CD4-positive, alpha-beta T cell treated with Interleukin-4 for 1 hour (primary cell): Measurements from ENCODE around the gene SETMAR.

Experiments
- DNase-seq, 2 donors: peaks; one replicate each; pipeline ENCODE4 v3.0.0-alpha.2; 2020 to 2022

The SETMAR gene

GRCh38 chr3:4355401-4356219, 52.4 kb downstream of the SETMAR start:
- DNase-seq: no peak

- no peak for DNase-seq
These were observed 53.0 kb downstream of the SETMAR start for GRCh38 chr3:4356220-4356540.

DNA sequence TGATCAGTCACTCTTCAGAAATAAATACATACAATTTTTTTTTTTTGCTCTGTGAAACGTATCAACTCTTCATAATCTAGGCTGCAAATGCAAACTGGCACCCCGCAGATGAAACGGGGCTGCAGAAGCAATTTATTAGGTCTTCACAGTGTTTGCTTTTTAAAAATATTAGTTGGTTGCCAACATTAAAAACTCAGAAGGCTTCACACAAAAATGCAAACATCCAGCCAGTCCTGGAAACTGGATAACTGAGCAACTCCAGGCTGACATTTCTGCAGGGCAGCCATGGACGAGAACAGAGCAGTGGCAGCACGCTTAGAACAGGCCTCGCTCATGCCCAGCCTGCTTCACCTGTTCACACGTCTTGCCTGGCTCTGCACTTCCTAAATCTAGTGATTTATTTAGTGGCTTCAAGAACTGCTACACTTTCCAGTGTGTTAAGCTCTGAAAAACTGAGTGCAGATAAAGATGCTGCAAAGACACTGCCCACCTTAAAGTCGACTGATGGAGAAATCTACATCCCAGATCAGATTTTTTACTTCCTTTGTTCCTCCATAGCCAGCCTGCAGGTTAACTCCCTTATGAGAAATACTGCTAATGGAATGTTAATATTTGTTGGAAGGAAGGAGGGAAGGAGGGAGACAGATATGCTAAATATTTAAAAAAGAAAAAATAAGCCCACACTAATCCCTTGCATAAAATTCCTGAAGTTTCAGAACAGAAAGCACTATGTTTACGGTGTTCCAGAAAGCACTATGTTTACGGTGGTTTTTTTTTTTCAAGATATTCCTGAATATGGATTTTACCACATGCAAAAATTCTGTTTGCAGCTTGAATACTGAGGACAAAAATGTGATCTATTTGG, 53.6 kb downstream of the SETMAR start:
- no peak for DNase-seq

GRCh38 chr3:4358273-4358672, 55.1 kb downstream of the SETMAR start:
- DNase-seq: no peak

DNA sequence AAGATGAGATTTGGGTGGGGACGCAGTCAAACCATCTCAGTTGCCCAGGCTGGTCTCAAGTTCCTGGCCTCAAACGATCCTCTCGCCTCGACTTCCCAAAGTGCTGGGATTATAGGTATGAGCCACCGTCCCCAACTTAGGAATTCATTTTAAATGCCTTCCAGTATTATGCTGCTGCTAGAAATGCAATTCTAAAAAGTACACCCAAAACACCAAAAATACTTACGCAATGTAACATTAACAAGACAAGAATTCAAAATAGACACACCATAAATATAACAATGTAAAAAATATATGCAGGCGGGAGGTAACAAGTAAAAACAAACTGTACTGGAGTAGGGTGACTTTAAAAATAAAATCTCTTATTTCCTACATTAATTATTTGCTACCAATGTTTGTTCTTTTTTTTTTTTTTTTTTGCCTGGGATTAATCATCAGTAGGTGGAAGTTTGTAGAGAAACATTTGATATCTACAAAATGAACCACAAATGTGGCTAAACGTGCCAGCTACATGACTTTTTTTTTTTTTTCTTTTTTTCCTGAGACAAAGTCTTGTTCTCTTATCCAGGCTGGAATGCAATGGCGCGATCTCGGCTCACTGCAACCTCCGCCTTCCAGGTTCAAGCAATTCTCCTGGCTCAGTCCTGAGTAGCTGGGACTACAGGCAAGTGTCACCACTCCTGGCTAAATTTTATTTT, 56.8 kb downstream of the SETMAR start:
- DNase-seq: no peak

GRCh38 chr3:4360817-4361216, 57.6 kb downstream of the SETMAR start:
- DNase-seq: no peak

GRCh38 chr3:4362523-4362922, 59.4 kb downstream of the SETMAR start:
- DNase-seq: no peak
